Progenitor cell of endocrine pancreas (in vitro differentiated cells): Measurements from ENCODE around the gene DGKZ. TPM values are rescaled to one million over a fixed set of nuclear protein-coding genes. Genes with fewer than 3 reads are reported as not detected.

ENCODE experiments used
- DNase-seq: peaks from one replicate; pipeline ENCODE4 v3.0.0; 2021; ENCODE audit warnings: low spot score; ENCODE audit not compliant: unreplicated experiment
- H3K27ac Mint-ChIP-seq: 2 replicates; pipeline ENCODE4 v1.8.0; 2021; ENCODE audit warnings: mild to moderate bottlenecking, moderate library complexity, mixed read lengths
- H3K27me3 Mint-ChIP-seq: 2 replicates; pipeline ENCODE4 v1.8.0; 2021; ENCODE audit warnings: mixed read lengths
- H3K36me3 Mint-ChIP-seq: 2 replicates; pipeline ENCODE4 v1.8.0; 2022; ENCODE audit warnings: mixed read lengths; ENCODE audit not compliant: insufficient read depth
- H3K4me1 Mint-ChIP-seq: 2 replicates; pipeline ENCODE4 v1.8.0; 2021; ENCODE audit warnings: low read depth, mixed read lengths
- H3K4me3 Mint-ChIP-seq: 2 replicates; pipeline ENCODE4 v1.8.0; 2021; ENCODE audit warnings: low read depth, mild to moderate bottlenecking, moderate library complexity, mixed read lengths
- H3K9me3 Mint-ChIP-seq: 2 replicates; pipeline ENCODE4 v1.8.0; 2021; ENCODE audit warnings: low read depth, mixed read lengths
- total RNA-seq: library from RNA; stranded (reverse); gene quantifications from 2 replicates; pipeline ENCODE4 v1.2.1, GENCODE V29; 2021
- TF ChIP-seq, protein P1 (sequence below): fragments of 200-600 bp; sonication (generic); IDR thresholded peaks from one replicate; pipeline ENCODE4 v1.5.0; 2021; ENCODE audit warnings: antibody characterized with exemption, mild to moderate bottlenecking; ENCODE audit not compliant: unreplicated experiment

DGKZ gene
- total RNA-seq, 1 donor from 2014 or later = 58.3 TPM

DNA sequence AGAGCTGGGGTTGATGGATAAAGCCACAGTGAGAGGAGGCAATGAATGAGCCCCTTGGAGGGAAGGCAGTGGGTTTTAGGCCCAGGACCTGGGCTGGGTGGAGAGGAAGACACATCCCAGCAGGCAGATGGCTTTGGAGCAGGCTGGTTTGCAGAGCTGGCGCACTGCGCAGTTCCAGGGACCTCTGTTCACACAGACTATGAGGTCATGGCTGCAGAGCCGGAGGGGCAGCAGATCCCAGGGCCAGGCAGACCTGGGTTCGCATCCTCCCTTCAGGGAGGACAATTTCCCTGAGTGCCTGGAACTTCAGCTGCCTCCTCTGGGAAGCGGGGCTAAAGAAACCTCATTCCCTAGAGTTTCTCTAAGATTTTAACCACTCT, 28.2 kb upstream of the DGKZ start:
- Mint-ChIP-seq H3K36me3 (peaks cover 7% of the 10 kb centered on the region), H3K27ac (no peak overlapping the region), H3K4me1 (no peaks in the 10 kb centered on the region), H3K9me3 (no peaks in the 10 kb centered on the region), H3K27me3 (no peaks in the 10 kb centered on the region), H3K4me3 (no peak overlapping the region)
- DNase-seq = no peak
- TF ChIP-seq, protein P1, sequence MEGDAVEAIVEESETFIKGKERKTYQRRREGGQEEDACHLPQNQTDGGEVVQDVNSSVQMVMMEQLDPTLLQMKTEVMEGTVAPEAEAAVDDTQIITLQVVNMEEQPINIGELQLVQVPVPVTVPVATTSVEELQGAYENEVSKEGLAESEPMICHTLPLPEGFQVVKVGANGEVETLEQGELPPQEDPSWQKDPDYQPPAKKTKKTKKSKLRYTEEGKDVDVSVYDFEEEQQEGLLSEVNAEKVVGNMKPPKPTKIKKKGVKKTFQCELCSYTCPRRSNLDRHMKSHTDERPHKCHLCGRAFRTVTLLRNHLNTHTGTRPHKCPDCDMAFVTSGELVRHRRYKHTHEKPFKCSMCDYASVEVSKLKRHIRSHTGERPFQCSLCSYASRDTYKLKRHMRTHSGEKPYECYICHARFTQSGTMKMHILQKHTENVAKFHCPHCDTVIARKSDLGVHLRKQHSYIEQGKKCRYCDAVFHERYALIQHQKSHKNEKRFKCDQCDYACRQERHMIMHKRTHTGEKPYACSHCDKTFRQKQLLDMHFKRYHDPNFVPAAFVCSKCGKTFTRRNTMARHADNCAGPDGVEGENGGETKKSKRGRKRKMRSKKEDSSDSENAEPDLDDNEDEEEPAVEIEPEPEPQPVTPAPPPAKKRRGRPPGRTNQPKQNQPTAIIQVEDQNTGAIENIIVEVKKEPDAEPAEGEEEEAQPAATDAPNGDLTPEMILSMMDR = no peak

DNA sequence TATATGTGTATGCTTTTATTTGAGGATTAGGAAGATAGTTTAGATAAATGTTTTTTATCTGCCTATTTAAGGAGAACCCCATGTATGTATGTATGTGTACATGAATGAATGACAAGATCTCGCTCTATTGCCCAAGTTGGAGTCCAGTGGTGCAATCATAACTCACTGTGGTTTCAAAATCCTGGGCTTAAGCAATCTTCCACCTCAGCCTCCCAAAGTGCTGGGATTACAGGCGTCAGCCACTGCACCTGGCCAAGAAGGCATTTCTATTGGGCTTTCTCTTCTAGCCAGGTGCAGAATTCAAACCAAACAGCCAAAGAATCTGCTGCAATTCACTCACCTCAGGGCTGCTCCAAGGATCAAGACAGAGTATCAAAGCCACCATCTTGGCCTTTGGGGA, 25.5 kb upstream of the DGKZ start:
- H3K4me3 Mint-ChIP-seq = no peak overlapping the region
- no peaks in the 10 kb centered on the region for H3K9me3 Mint-ChIP-seq
- no peak for DNase-seq
- H3K4me1 Mint-ChIP-seq = no peaks in the 10 kb centered on the region
- peaks cover 4% of the 10 kb centered on the region for H3K36me3 Mint-ChIP-seq
- peaks cover 7% of the 10 kb centered on the region for H3K27me3 Mint-ChIP-seq
- H3K27ac Mint-ChIP-seq = no peak overlapping the region
- TF ChIP-seq, protein P1 = no peak

DNA sequence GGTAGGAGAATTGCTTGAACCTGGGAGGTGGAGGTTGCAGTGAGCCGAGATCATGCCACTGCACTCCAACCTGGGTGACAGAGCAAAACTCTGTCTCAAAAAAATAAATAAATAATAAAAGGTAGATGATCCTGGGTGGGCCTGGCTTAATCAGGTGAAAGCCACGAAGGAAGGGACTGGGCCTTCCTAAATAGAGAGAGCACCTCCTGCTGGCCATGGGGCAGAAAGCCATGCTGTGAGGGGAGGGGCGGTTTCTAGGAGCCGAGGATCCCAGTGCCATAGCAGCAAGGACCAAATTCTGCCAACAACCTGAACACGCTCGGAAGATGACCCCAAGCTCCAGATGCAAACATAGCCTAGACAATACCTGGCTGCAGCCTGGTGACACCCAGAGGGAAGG, 24.5 kb upstream of the DGKZ start:
- no peaks in the 10 kb centered on the region for H3K9me3 Mint-ChIP-seq
- no peak overlapping the region for H3K27ac Mint-ChIP-seq
- H3K4me3 Mint-ChIP-seq = no peak overlapping the region
- TF ChIP-seq, protein P1 = peak; percentile 17
- H3K4me1 Mint-ChIP-seq = no peaks in the 10 kb centered on the region
- peaks cover 4% of the 10 kb centered on the region for H3K36me3 Mint-ChIP-seq
- H3K27me3 Mint-ChIP-seq = peaks cover 13% of the 10 kb centered on the region
- no peak for DNase-seq

DNA sequence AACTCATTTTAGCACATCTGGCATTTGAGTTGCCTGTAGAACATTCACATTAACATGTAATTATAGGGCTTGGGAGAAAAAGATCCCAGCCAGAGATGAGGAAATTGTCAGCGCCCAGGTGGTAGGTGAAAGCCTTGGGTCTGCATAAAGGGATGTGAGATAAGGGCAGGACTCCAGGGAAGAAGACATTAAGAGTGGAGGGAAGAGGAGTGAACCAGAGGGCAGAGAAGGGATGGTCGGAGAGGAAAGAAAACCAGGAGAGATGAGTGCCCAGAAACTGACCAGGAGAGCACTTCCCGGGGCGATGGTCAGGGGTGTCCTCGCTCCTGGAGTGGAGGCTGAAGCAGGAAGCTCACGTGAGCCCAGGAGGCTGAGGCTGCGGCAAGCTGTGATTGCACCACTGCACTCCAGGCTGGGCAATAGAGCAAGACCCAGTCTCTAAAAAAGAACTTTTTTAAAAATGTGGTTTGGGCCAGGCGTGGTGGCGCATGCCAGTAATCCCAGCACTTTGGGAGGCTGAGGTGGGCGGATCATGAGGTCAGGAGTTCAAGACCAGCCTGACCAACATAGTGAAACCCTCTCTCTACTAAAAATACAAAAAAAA, 20.3 kb upstream of the DGKZ start:
- TF ChIP-seq, protein P1 = no peak
- H3K27me3 Mint-ChIP-seq = peaks cover 42% of the 10 kb centered on the region
- no peak overlapping the region for H3K27ac Mint-ChIP-seq
- H3K9me3 Mint-ChIP-seq = no peaks in the 10 kb centered on the region
- H3K4me1 Mint-ChIP-seq = peaks cover 6% of the 10 kb centered on the region
- H3K36me3 Mint-ChIP-seq = peaks cover 4% of the 10 kb centered on the region
- H3K4me3 Mint-ChIP-seq = no peak overlapping the region
- no peak for DNase-seq

DNA sequence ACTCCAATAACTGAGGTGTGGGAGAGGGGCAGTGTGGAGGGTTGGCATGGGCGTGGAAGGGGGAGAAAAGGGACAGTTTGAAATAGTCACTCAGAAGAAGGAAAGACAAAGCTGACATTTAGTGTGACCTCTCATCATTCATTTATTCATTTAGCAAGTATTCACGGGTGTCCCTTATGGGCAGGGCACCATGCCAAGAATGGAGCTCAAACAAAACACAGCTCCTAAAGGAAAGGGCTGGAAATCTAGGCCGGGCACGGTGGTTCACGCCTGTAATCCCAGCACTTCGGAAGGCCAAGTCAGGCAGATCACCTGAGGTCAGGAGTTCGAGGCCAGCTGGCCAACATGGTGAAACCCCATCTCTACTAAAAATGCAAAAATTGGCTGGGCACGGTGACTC, 19.4 kb upstream of the DGKZ start:
- no peaks in the 10 kb centered on the region for H3K9me3 Mint-ChIP-seq
- no peak overlapping the region for H3K4me3 Mint-ChIP-seq
- TF ChIP-seq, protein P1 = no peak
- H3K36me3 Mint-ChIP-seq = no peaks in the 10 kb centered on the region
- no peak for DNase-seq
- H3K27ac Mint-ChIP-seq = no peak overlapping the region
- H3K4me1 Mint-ChIP-seq = peaks cover 6% of the 10 kb centered on the region
- peaks cover 47% of the 10 kb centered on the region for H3K27me3 Mint-ChIP-seq
